OCI-LY7 (cell line): ENCODE measurements around the gene NHLRC4. TPM values are rescaled to one million over a fixed set of nuclear protein-coding genes. Genes with fewer than 3 reads are reported as not detected.

Source experiments
- BruUV-seq: library from RNA; stranded (reverse); fragments of 400-500 nt; replicated peaks from 2 replicates; lab custom pipeline; 2021; lab: Mats Ljungman, UMichigan
- CTCF ChIA-PET: fragments of 300-600 bp; sonication (Branson Sonifier 250); formaldehyde crosslinking; loops from one replicate; lab custom pipeline; 2022; ENCODE audit warnings: antibody characterized with exemption; ENCODE audit not compliant: unreplicated experiment; lab: Charles Lee
- POLR2A ChIA-PET: fragments of 300-600 bp; sonication (Branson Sonifier 250); formaldehyde crosslinking; loops from one replicate; lab custom pipeline; 2022; ENCODE audit warnings: antibody characterized with exemption; lab: Charles Lee
- DNase-seq: peaks from one replicate; pipeline ENCODE4 v3.0.0-alpha.2; 2015; ENCODE audit warnings: low spot score
- H2AFZ ChIP-seq: fragments of 200-600 bp; sonication (generic), shearing (Covaris generic); 2 replicates; pipeline ENCODE4 v1.6.1; 2014; ENCODE audit warnings: mild to moderate bottlenecking, antibody characterized with exemption, low read length, moderate library complexity
- H3K27ac ChIP-seq: fragments of 200-600 bp; sonication (generic); 2 replicates; pipeline ENCODE4 v1.5.1; 2014; ENCODE audit warnings: mixed run types, low read depth, mild to moderate bottlenecking, moderate library complexity, low read length, inconsistent platforms; ENCODE audit not compliant: poor library complexity, severe bottlenecking
- H3K36me3 ChIP-seq: fragments of 200-600 bp; sonication (generic); 2 replicates; pipeline ENCODE4 v1.6.1; 2014; ENCODE audit warnings: mild to moderate bottlenecking, antibody characterized with exemption, low read length, moderate library complexity, mixed read lengths; ENCODE audit not compliant: insufficient read depth
- H3K4me1 ChIP-seq: fragments of 200-600 bp; sonication (generic); 2 replicates; pipeline ENCODE4 v1.5.1; 2014; ENCODE audit warnings: mild to moderate bottlenecking, low read length; ENCODE audit not compliant: insufficient read depth, poor library complexity, severe bottlenecking
- H3K4me2 ChIP-seq: fragments of 200-600 bp; sonication (generic); 2 replicates; pipeline ENCODE4 v1.6.1; 2014; ENCODE audit warnings: mild to moderate bottlenecking, low read length
- H3K4me3 ChIP-seq: fragments of 200-600 bp; sonication (generic); 2 replicates; pipeline ENCODE4 v1.5.1; 2014; ENCODE audit warnings: mild to moderate bottlenecking, low read depth, low read length; ENCODE audit not compliant: poor library complexity, severe bottlenecking
- H3K79me2 ChIP-seq: fragments of 200-600 bp; sonication (generic); 2 replicates; pipeline ENCODE4 v1.6.1; 2016; ENCODE audit warnings: low read depth, mild to moderate bottlenecking, low read length, moderate library complexity, mixed read lengths; ENCODE audit not compliant: insufficient read depth
- H3K9me2 ChIP-seq: fragments of 200-600 bp; sonication (generic); 2 replicates; pipeline ENCODE4 v1.6.1; 2016; ENCODE audit warnings: mild to moderate bottlenecking, low read length, mixed read lengths; ENCODE audit not compliant: insufficient read depth
- H3K9me3 ChIP-seq: fragments of 200-600 bp; sonication (generic); 2 replicates; pipeline ENCODE4 v1.6.1; 2014; ENCODE audit warnings: mild to moderate bottlenecking, mixed run types, low read length, mixed read lengths
- H4K20me1 ChIP-seq: fragments of 200-600 bp; sonication (generic); 2 replicates; pipeline ENCODE4 v1.6.1; 2014; ENCODE audit warnings: mild to moderate bottlenecking, antibody characterized with exemption, low read length, moderate library complexity, mixed read lengths; ENCODE audit not compliant: insufficient read depth
- EZH2phosphoT487 ChIP-seq: fragments of 200-600 bp; sonication (generic); IDR thresholded peaks from 2 replicates; pipeline ENCODE4 v1.6.1; 2018; ENCODE audit warnings: low read depth, borderline replicate concordance, mild to moderate bottlenecking, mixed run types, antibody characterized with exemption, low read length, moderate library complexity, mixed read lengths
- intact Hi-C: fragments of 100-400 bp; cut with micrococcal nuclease; formaldehyde crosslinking; loops from one replicate; pipeline ENCODE4 v1.10.0; 2022; ENCODE audit not compliant: unreplicated experiment
- total RNA-seq, 2 experiments: library from RNA; depleted of rRNA in 1 of 2; stranded (reverse); fragments of >200 nt in 1 of 2; shearing (Covaris generic) in 1 of 2; gene quantifications; 2 replicates each; pipeline ENCODE4 v1.2.3, GENCODE V29; 2014 to 2022
- TF ChIP-seq, protein P1 (sequence below): fragments of 200-600 bp; sonication (generic); conservative IDR thresholded peaks from 2 replicates; pipeline ENCODE4 v1.5.1; 2014; ENCODE audit warnings: mild to moderate bottlenecking, antibody characterized with exemption, low read length, moderate library complexity, mixed read lengths

The NHLRC4 gene
- total RNA-seq, 2 experiments from 2014 or later, result 2.5 to 3.7 TPM

DNA sequence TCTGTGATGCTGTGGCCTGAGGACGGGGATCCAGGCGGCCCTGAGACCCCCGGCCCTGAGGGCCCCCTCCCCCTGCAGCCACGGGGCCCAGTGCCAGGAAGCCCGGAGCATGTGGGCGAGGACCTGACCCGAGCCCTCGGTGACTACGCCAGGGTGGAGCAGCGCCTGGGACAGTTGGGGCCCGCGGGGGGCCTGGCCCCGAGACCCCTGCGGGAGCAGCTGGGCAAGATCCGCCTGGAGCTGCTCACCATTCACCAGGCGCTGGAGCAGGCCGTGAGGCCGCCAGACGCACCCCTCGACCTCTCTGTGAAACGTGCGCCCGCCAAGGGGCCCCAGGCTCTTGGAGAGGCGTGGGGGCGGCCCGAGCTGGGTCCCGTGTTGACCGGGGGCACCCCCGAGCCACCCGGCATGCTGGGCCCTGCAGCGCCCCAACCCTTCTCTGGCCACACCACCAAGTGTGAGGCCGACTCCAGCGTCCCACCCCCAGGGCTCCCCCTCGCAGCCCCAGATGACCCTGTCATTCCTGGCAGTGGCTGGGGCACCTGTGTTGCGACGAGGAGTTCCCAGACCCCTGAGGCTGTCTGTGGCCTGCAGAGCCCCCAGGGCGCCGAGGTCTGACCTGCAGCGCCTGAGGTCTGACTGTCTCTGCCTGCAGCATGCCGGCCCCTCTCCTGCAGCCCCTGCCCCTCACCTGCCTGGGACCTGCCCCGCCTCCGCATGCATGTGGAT, 2.0 kb upstream of the NHLRC4 start:
- Histone ChIP-seq H3K79me2 (no peaks in the 10 kb centered on the region), H3K36me3 (no peaks in the 10 kb centered on the region), H3K4me1 (peaks cover 27% of the 10 kb centered on the region), H3K9me2 (no peaks in the 10 kb centered on the region), H4K20me1 (no peaks in the 10 kb centered on the region), H3K9me3 (no peaks in the 10 kb centered on the region), H2AFZ (no peak overlapping the region), H3K27ac (no peak overlapping the region), H3K4me3 (no peak overlapping the region), H3K4me2 (no peak overlapping the region)
- no peak for DNase-seq
- POLR2A ChIA-PET, result no interaction called here
- intact Hi-C loops, result loop anchor here (5.0 kb wide), 1 partner anchor 183 kb away; the partner anchor contains the start of gene PGAP6
- BruUV-seq, result no TSS peak
- no peak for TF ChIP-seq EZH2phosphoT487
- TF ChIP-seq, protein P1, sequence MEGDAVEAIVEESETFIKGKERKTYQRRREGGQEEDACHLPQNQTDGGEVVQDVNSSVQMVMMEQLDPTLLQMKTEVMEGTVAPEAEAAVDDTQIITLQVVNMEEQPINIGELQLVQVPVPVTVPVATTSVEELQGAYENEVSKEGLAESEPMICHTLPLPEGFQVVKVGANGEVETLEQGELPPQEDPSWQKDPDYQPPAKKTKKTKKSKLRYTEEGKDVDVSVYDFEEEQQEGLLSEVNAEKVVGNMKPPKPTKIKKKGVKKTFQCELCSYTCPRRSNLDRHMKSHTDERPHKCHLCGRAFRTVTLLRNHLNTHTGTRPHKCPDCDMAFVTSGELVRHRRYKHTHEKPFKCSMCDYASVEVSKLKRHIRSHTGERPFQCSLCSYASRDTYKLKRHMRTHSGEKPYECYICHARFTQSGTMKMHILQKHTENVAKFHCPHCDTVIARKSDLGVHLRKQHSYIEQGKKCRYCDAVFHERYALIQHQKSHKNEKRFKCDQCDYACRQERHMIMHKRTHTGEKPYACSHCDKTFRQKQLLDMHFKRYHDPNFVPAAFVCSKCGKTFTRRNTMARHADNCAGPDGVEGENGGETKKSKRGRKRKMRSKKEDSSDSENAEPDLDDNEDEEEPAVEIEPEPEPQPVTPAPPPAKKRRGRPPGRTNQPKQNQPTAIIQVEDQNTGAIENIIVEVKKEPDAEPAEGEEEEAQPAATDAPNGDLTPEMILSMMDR, result no peak
- CTCF ChIA-PET, result no interaction called here

GRCh38 chr16:565419-566330, 1.1 kb upstream of the NHLRC4 start:
- intact Hi-C loops, result loop anchor here (1.0 to 5.0 kb wide), 2 partner anchors 38 to 183 kb away; partner anchors contain the start of genes CAPN15 and PGAP6
- no peaks in the 10 kb centered on the region for H4K20me1 ChIP-seq
- H3K79me2 ChIP-seq, result peaks cover 7% of the 10 kb centered on the region; the same call in 1 of the 2 replicates
- H3K9me3 ChIP-seq, result no peaks in the 10 kb centered on the region
- H3K4me1 ChIP-seq, result peaks cover 29% of the 10 kb centered on the region
- H2AFZ ChIP-seq, result no peak overlapping the region
- no peak for TF ChIP-seq EZH2phosphoT487
- TF ChIP-seq, protein P1, result no peak
- ChIA-PET POLR2A (no interaction called here), CTCF (no interaction called here)
- H3K4me3 ChIP-seq, result no peak overlapping the region
- H3K27ac ChIP-seq, result no peak overlapping the region
- DNase-seq, result no peak
- H3K4me2 ChIP-seq, result peak overlapping the region; percentile 75
- BruUV-seq, result no TSS peak
- H3K9me2 ChIP-seq, result no peaks in the 10 kb centered on the region
- H3K36me3 ChIP-seq, result no peaks in the 10 kb centered on the region
